ENCODE data around the gene DTNA.

Gene DTNA

GRCh38 chr18:34818064-34818463 is 108.0 kb downstream of the DTNA start:
- H3K9me3 ChIP-seq (ENCODE audit: control insufficient read depth, insufficient read depth, low read length): no peaks in the 10 kb centered on the region
- H3K4me1 ChIP-seq (ENCODE audit: insufficient read depth, low read length): no peaks in the 10 kb centered on the region
- no peaks in the 10 kb centered on the region; the same call in 1 of the 2 replicates for H3K36me3 ChIP-seq (ENCODE audit: insufficient read depth, low read length)
- H3K9ac ChIP-seq (ENCODE audit: low read depth, low read length): no peak overlapping the region

GRCh38 chr18:34820360-34821065 is 110.4 kb downstream of the DTNA start:
- Histone ChIP-seq H3K9ac (ENCODE audit: low read depth, low read length) (no peak overlapping the region), H3K4me1 (ENCODE audit: insufficient read depth, low read length) (no peaks in the 10 kb centered on the region), H3K9me3 (ENCODE audit: control insufficient read depth, insufficient read depth, low read length) (no peaks in the 10 kb centered on the region), H3K36me3 (ENCODE audit: insufficient read depth, low read length) (no peaks in the 10 kb centered on the region; the same call in 1 of the 2 replicates)

DNA sequence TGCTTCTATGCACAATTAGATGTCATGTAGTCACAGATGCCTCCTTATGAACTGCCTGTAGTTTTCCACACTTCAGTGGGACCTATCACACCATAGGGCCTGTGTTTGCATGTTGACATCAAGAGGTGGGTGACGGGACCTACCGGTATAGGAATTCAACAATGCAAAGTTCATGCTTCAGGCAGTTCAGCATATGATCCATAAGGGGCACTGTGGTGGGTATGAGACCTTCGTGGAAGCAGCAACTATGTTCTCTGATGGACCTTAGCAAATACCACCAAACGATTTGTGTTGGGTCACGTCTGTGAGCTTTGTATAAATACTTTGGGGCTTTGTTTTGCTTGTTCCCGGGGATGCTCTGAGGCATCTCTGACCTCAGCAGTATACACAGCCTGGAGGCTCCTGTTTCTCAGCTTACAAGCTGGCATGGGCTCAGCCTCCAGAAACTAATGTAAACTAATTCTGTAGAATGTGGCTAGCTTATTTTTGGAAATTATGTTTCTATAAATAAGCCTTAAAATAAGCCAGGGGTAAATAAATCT is 111.6 kb downstream of the DTNA start:
- no peaks in the 10 kb centered on the region for H3K9me3 ChIP-seq (ENCODE audit: control insufficient read depth, insufficient read depth, low read length)
- no peaks in the 10 kb centered on the region for H3K4me1 ChIP-seq (ENCODE audit: insufficient read depth, low read length)
- no peak overlapping the region for H3K9ac ChIP-seq (ENCODE audit: low read depth, low read length)
- H3K36me3 ChIP-seq (ENCODE audit: insufficient read depth, low read length): no peaks in the 10 kb centered on the region; the same call in 1 of the 2 replicates

- no peaks in the 10 kb centered on the region for H3K9me3 ChIP-seq (ENCODE audit: control insufficient read depth, insufficient read depth, low read length)
- no peak overlapping the region for H3K9ac ChIP-seq (ENCODE audit: low read depth, low read length)
- H3K4me1 ChIP-seq (ENCODE audit: insufficient read depth, low read length): no peaks in the 10 kb centered on the region
- H3K36me3 ChIP-seq (ENCODE audit: insufficient read depth, low read length): no peaks in the 10 kb centered on the region
Observed at GRCh38 chr18:34828093-34828492, 118.0 kb downstream of the DTNA start.

- Histone ChIP-seq H3K9ac (ENCODE audit: low read depth, low read length) (no peak overlapping the region), H3K4me1 (ENCODE audit: insufficient read depth, low read length) (peaks cover 9% of the 10 kb centered on the region; the same call in 1 of the 2 replicates), H3K9me3 (ENCODE audit: control insufficient read depth, insufficient read depth, low read length) (no peaks in the 10 kb centered on the region), H3K36me3 (ENCODE audit: insufficient read depth, low read length) (no peaks in the 10 kb centered on the region; the same call in 1 of the 2 replicates)
Observed at GRCh38 chr18:34834897-34835296, 124.8 kb downstream of the DTNA start.

- H3K9ac ChIP-seq (ENCODE audit: low read depth, low read length): no peak overlapping the region
- no peaks in the 10 kb centered on the region; the same call in 1 of the 2 replicates for H3K36me3 ChIP-seq (ENCODE audit: insufficient read depth, low read length)
- H3K9me3 ChIP-seq (ENCODE audit: control insufficient read depth, insufficient read depth, low read length): no peaks in the 10 kb centered on the region
- peaks cover 9% of the 10 kb centered on the region; the same call in 1 of the 2 replicates for H3K4me1 ChIP-seq (ENCODE audit: insufficient read depth, low read length)
Observed at GRCh38 chr18:34835466-34835865, 125.4 kb downstream of the DTNA start.

DNA sequence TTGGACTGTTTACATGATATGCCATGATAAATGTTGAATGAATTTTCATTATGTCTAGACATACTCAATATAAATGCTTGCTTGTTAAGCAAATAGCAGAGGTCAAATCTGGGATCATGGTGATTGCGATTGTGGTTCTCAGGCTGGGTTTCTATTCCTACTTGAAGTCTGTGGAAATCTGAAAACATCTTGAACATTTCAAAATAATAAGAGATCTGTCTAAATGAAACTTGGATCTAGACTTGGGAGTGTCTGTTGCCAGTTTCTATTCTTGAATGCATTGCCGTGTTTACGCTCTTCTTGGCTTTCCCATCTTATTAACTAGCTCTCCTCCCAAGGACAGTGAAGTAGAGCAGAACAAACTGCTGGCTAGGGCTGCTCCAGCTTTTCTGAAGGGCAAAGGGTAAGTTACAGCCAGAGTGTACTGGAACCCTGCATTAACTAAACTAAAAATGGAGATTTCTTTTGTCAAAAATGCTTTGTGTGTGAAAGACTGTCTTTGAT is 127.7 kb downstream of the DTNA start:
- Histone ChIP-seq H3K36me3 (ENCODE audit: insufficient read depth, low read length) (no peaks in the 10 kb centered on the region; the same call in none of the 2 replicates), H3K9ac (ENCODE audit: low read depth, low read length) (no peak overlapping the region), H3K9me3 (ENCODE audit: control insufficient read depth, insufficient read depth, low read length) (no peaks in the 10 kb centered on the region; the same call in 1 of the 2 replicates), H3K4me1 (ENCODE audit: insufficient read depth, low read length) (peaks cover 9% of the 10 kb centered on the region; the same call in 1 of the 2 replicates)

DNA sequence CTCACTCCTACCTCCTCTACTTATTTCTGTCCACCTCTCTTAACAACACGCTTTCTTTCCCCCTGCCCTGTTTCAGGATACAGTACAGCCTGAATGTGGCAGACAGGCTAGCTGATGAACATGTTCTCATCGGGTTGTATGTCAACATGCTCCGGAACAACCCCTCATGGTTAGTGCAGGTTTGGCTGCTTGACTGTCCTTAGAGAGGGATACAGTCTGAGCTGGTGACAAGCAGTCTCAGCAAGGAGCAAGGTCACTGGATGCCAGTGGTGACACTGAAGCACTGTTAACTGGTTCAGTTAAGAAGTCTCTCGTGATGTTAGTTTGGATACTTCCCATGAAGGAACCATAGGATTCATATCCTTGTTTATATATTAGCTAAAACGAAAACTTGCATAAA is 128.6 kb downstream of the DTNA start:
- Histone ChIP-seq H3K9ac (ENCODE audit: low read depth, low read length) (no peak overlapping the region), H3K4me1 (ENCODE audit: insufficient read depth, low read length) (peaks cover 9% of the 10 kb centered on the region; the same call in 1 of the 2 replicates), H3K9me3 (ENCODE audit: control insufficient read depth, insufficient read depth, low read length) (peaks cover 6% of the 10 kb centered on the region), H3K36me3 (ENCODE audit: insufficient read depth, low read length) (no peaks in the 10 kb centered on the region; the same call in none of the 2 replicates)

GRCh38 chr18:34840256-34840826 is 130.2 kb downstream of the DTNA start:
- Histone ChIP-seq H3K9ac (ENCODE audit: low read depth, low read length) (no peak overlapping the region), H3K9me3 (ENCODE audit: control insufficient read depth, insufficient read depth, low read length) (peaks cover 9% of the 10 kb centered on the region), H3K4me1 (ENCODE audit: insufficient read depth, low read length) (peaks cover 9% of the 10 kb centered on the region; the same call in 1 of the 2 replicates), H3K36me3 (ENCODE audit: insufficient read depth, low read length) (no peaks in the 10 kb centered on the region; the same call in 1 of the 2 replicates)

DNA sequence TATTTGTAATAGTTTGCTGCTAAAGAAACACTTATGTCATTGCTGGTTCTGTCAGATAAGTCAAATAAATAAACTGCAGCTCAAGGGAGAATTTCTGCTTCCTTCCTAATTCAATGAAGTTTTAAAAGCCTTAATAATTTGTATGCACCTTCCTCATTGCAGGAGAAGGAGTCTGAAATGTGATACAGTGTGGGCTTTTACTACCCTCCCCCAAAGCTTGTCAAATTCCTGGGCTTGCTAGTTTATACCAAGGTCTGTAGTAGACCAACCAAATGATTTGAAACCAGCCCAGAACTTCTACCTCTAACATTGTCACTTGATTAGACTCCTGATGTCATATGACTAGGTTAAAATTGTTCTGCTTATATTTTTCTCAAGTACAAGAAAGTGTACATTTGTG is 131.8 kb downstream of the DTNA start:
- Histone ChIP-seq H3K4me1 (ENCODE audit: insufficient read depth, low read length) (peaks cover 9% of the 10 kb centered on the region; the same call in 1 of the 2 replicates), H3K9ac (ENCODE audit: low read depth, low read length) (no peak overlapping the region), H3K9me3 (ENCODE audit: control insufficient read depth, insufficient read depth, low read length) (peaks cover 9% of the 10 kb centered on the region), H3K36me3 (ENCODE audit: insufficient read depth, low read length) (no peaks in the 10 kb centered on the region; the same call in 1 of the 2 replicates)

GRCh38 chr18:34844072-34844471 is 134.0 kb downstream of the DTNA start:
- Histone ChIP-seq H3K36me3 (ENCODE audit: insufficient read depth, low read length) (peaks cover 7% of the 10 kb centered on the region), H3K4me1 (ENCODE audit: insufficient read depth, low read length) (no peaks in the 10 kb centered on the region; the same call in 1 of the 2 replicates), H3K9ac (ENCODE audit: low read depth, low read length) (no peak overlapping the region), H3K9me3 (ENCODE audit: control insufficient read depth, insufficient read depth, low read length) (peaks cover 9% of the 10 kb centered on the region)

DNA sequence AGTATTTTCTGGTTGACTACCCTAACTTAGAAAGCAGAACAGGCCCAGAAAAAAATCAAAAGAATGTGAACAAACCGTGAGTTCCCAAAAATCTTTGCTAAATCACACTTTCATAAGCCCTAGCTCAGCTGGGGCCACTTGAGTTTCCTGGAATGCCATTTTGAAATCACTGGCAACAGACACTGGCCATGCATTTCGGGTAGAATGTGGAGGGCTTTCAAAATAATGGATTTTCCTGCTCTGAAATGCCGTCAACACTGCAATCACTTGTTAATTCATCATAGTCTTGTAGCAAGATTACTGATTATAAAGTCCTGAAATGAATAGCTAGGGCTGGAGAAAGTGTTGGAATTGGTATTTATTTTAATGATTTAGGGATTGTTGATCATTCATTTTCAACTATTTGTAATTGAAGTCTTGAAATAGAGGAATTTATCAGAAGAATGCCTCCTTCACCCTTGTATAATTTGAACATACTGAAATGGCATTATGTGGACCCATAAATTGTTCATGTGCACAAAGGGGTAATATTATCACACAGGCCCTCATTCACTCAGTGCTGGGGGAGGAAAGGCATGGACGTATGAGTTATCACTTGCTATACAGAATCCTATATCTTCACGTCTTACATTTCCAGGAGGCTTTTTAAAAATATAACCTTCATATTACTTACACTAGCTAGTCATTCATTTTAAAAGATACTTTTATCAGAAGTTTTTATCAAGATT is 134.8 kb downstream of the DTNA start:
- Histone ChIP-seq H3K9ac (ENCODE audit: low read depth, low read length) (no peak overlapping the region), H3K4me1 (ENCODE audit: insufficient read depth, low read length) (no peaks in the 10 kb centered on the region; the same call in 1 of the 2 replicates), H3K36me3 (ENCODE audit: insufficient read depth, low read length) (peaks cover 7% of the 10 kb centered on the region)

GRCh38 chr18:34847408-34847807 is 137.3 kb downstream of the DTNA start:
- no peaks in the 10 kb centered on the region; the same call in 1 of the 2 replicates for H3K4me1 ChIP-seq (ENCODE audit: insufficient read depth, low read length)
- H3K36me3 ChIP-seq (ENCODE audit: insufficient read depth, low read length): peaks cover 14% of the 10 kb centered on the region; the same call in 1 of the 2 replicates
- no peak overlapping the region for H3K9ac ChIP-seq (ENCODE audit: low read depth, low read length)
- peaks cover 9% of the 10 kb centered on the region for H3K9me3 ChIP-seq (ENCODE audit: control insufficient read depth, insufficient read depth, low read length)

More for the DNA sequence above, 134.8 kb downstream of the DTNA start:
- H3K9me3 ChIP-seq (ENCODE audit: control insufficient read depth, insufficient read depth, low read length): peaks cover 9% of the 10 kb centered on the region

GRCh38 chr18:34848156-34848555 is 138.1 kb downstream of the DTNA start:
- peaks cover 20% of the 10 kb centered on the region; the same call in 1 of the 2 replicates for H3K36me3 ChIP-seq (ENCODE audit: insufficient read depth, low read length)
- peaks cover 8% of the 10 kb centered on the region for H3K9me3 ChIP-seq (ENCODE audit: control insufficient read depth, insufficient read depth, low read length)
- no peak overlapping the region for H3K9ac ChIP-seq (ENCODE audit: low read depth, low read length)
- H3K4me1 ChIP-seq (ENCODE audit: insufficient read depth, low read length): no peaks in the 10 kb centered on the region; the same call in 1 of the 2 replicates

Measured in ES-I3 (cell line).